ENCODE results near the gene SLC22A23.

DNA sequence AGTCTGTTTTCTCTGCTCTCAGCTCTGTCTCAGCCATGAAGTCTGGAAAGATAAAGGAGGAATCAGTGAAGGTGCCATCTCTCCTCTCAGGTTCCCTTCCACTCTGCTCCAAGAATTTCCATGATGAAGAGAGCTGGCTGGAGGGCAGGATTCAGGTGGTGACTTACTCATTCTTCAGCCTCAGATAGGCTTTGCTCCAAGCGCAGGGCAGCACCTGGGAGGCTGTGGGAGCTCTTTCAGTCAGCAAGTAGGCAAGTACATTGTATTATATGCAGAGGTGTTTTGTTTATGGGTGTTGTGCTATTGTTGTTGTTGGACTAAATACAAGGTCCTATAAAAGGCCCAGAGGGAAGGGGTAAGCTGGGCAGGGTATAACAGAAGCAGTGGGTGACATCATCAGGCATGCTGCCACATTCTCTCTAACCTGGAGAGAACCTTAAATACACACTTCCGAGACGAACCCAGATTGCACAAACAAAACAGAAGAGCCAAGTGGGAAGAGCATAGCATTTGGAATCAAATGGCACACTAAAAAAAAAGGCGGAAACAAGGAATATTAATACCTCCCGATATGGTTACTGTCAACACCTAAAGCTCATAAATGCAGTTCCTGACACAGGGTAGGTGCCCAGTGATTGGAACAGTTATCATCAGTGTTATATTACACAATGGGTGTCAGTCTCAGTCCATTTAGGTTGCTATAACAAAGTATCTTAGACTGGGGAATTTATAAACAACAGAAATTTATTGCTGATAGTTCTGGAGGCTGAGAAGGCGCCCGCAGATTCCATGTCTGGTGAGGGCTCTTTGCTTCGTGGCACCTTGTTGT, 212.6 kb downstream of the SLC22A23 start:
- TF ChIP-seq CTCF (IDR thresholded peaks at IDR 0.05; ENCODE audit: borderline replicate concordance, extremely low read depth, low read length, poor library complexity, severe bottlenecking) (no peak), EZH2 (IDR thresholded peaks at IDR 0.05; ENCODE audit: borderline replicate concordance, low read depth, low read length, severe bottlenecking) (no peak)

Data from DND-41 (cell line).